ENCODE results near the gene FAM32A. TPM values are rescaled to one million over a fixed set of nuclear protein-coding genes. Genes with fewer than 3 reads are reported as not detected.

The FAM32A gene
- total and polyA plus RNA-seq, 2 donors (not counting 1 experiment from before 2014, with no cell fraction given): 53.4 to 62.0 TPM

DNA sequence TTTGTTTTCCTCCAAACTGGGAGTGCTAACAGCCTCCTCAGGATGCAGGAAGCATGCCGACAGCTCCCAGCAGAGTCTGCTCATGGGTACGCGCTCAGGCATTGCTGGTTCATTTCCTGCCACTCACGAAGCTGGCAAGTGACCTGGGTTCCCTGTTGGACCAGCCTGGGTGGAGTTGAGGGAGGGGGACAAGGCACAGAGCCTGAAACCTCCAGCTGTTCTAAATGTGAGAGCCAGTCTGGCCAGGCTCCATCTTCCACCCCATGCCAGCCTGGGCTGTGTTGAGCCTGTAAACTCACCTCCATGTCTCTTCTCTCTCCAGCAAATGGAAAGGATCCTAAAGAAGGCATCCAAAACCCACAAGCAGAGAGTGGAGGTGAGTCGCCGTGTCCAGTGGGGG lies 5.0 kb downstream of the FAM32A start:
- no peaks in the 10 kb centered on the region for H3K27me3 Mint-ChIP-seq
- ChIA-PET POLR2A (no interaction called here), CTCF (interaction anchor here (0.6 to 0.8 kb wide), 3 partner anchors 28 to 73 kb away, joined by 3 to 4 read pairs (median 3); no protein-coding TSS in a partner anchor)
- H3K27ac ChIP-seq (ENCODE audit: low read length in 2 of 2): no peak overlapping the region
- no peak overlapping the region for H3K4me2 ChIP-seq (replicated peaks; ENCODE audit: low read depth, low read length, poor library complexity, severe bottlenecking)
- peaks cover 53% of the 10 kb centered on the region for H3K79me2 ChIP-seq (ENCODE audit: control insufficient read depth, insufficient read depth, low read length)
- no peaks in the 10 kb centered on the region for H3K9me3 ChIP-seq (ENCODE audit: control extremely low read depth in 1 of 3, control insufficient read depth in 2 of 3, insufficient read depth in 1 of 3, low read length in 2 of 3)
- H3K27ac Mint-ChIP-seq: no peak overlapping the region
- ATAC-seq (ENCODE audit: low read depth) (no peak), DNase-seq (no peak)
- H3K36me3 ChIP-seq (replicated peaks in 1 of 2; ENCODE audit: control extremely low read depth in 1 of 2, control insufficient read depth in 1 of 2, extremely low read depth in 1 of 2, insufficient read depth in 2 of 2, low read length in 1 of 2): peaks cover 14 to 47% of the 10 kb centered on the region in 2 experiments
- WGBS (ENCODE audit: insufficient coverage): 87% methylated on average over 6 of the region's 6 CpGs
- peaks cover 37% of the 10 kb centered on the region for H4K20me1 ChIP-seq (ENCODE audit: control insufficient read depth, insufficient read depth, low read length, poor library complexity, severe bottlenecking)
- no peaks in the 10 kb centered on the region for H3K27me3 ChIP-seq (replicated peaks in 1 of 4; ENCODE audit: control extremely low read depth in 1 of 4, control insufficient read depth in 3 of 4, insufficient read depth in 4 of 4, low read length in 3 of 4)
- no peak overlapping the region for H3K9ac ChIP-seq (ENCODE audit: low read length)
- no peaks in the 10 kb centered on the region for H3K9me3 Mint-ChIP-seq (ENCODE audit: insufficient read depth)
- H3K4me3 ChIP-seq (ENCODE audit: control extremely low read depth in 1 of 5, extremely low read depth in 1 of 5, insufficient read depth in 1 of 5, low read depth in 2 of 5, low read length in 4 of 5): no peak overlapping the region
- H2AFZ ChIP-seq (ENCODE audit: insufficient read depth, low read depth, low read length, poor library complexity, severe bottlenecking): no peak overlapping the region
- TF ChIP-seq, protein P1, sequence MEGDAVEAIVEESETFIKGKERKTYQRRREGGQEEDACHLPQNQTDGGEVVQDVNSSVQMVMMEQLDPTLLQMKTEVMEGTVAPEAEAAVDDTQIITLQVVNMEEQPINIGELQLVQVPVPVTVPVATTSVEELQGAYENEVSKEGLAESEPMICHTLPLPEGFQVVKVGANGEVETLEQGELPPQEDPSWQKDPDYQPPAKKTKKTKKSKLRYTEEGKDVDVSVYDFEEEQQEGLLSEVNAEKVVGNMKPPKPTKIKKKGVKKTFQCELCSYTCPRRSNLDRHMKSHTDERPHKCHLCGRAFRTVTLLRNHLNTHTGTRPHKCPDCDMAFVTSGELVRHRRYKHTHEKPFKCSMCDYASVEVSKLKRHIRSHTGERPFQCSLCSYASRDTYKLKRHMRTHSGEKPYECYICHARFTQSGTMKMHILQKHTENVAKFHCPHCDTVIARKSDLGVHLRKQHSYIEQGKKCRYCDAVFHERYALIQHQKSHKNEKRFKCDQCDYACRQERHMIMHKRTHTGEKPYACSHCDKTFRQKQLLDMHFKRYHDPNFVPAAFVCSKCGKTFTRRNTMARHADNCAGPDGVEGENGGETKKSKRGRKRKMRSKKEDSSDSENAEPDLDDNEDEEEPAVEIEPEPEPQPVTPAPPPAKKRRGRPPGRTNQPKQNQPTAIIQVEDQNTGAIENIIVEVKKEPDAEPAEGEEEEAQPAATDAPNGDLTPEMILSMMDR (IDR thresholded peaks at IDR 0.05): no peak
- no peak for TF ChIP-seq EZH2 (IDR thresholded peaks at IDR 0.05; ENCODE audit: borderline replicate concordance, insufficient read depth, low read depth, low read length, poor library complexity, severe bottlenecking)
- H3K4me3 Mint-ChIP-seq: no peak overlapping the region
- H3K4me1 Mint-ChIP-seq: peaks cover 24% of the 10 kb centered on the region
- peaks cover 10 to 17% of the 10 kb centered on the region in 2 donors for H3K4me1 ChIP-seq (ENCODE audit: control insufficient read depth in 2 of 2, insufficient read depth in 2 of 2, low read length in 2 of 2)
- intact Hi-C loops (cut with micrococcal nuclease): no loop called here

DNA sequence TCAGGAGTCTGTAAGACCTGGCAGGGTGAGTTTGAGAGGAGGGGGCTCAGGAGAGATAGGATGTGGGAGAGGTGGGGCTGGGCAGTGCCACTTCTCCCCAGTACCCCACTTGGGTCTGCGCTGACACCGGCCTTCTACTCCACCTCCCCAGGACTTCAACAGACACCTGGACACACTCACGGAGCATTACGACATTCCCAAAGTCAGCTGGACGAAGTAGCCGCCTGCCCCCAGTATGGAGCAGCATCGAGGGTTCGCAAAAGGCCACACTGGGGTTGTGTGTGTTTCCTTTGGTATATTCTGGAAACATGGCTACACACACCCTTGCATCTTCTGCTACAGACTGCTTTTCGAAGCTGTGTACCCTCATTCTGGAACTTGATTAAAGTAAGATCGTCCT lies 5.5 kb downstream of the FAM32A start:
- DNase-seq (no peak), ATAC-seq (ENCODE audit: low read depth) (no peak)
- H3K27ac Mint-ChIP-seq: no peak overlapping the region
- 100% methylated on average over 3 of the region's 10 CpGs for WGBS (ENCODE audit: insufficient coverage)
- peaks cover 21% of the 10 kb centered on the region for H3K4me1 Mint-ChIP-seq
- no peak for TF ChIP-seq EZH2 (IDR thresholded peaks at IDR 0.05; ENCODE audit: borderline replicate concordance, insufficient read depth, low read depth, low read length, poor library complexity, severe bottlenecking)
- TF ChIP-seq, protein P1 (IDR thresholded peaks at IDR 0.05): no peak
- H3K4me3 Mint-ChIP-seq: no peak overlapping the region
- ChIA-PET POLR2A (no interaction called here), CTCF (interaction anchor here (0.6 to 1.0 kb wide), 3 partner anchors 29 to 209 kb away, joined by 3 to 4 read pairs (median 3); no protein-coding TSS in a partner anchor)
- H3K79me2 ChIP-seq (ENCODE audit: control insufficient read depth, insufficient read depth, low read length): peaks cover 49% of the 10 kb centered on the region
- H3K4me2 ChIP-seq (replicated peaks; ENCODE audit: low read depth, low read length, poor library complexity, severe bottlenecking): no peak overlapping the region
- H3K36me3 ChIP-seq (replicated peaks in 1 of 2; ENCODE audit: control extremely low read depth in 1 of 2, control insufficient read depth in 1 of 2, extremely low read depth in 1 of 2, insufficient read depth in 2 of 2, low read length in 1 of 2): peaks cover 14 to 47% of the 10 kb centered on the region in 2 experiments
- no peak overlapping the region for H2AFZ ChIP-seq (ENCODE audit: insufficient read depth, low read depth, low read length, poor library complexity, severe bottlenecking)
- H3K27ac ChIP-seq (ENCODE audit: low read length in 2 of 2): no peak overlapping the region
- no peaks in the 10 kb centered on the region for H3K9me3 Mint-ChIP-seq (ENCODE audit: insufficient read depth)
- H3K4me1 ChIP-seq (ENCODE audit: control insufficient read depth in 2 of 2, insufficient read depth in 2 of 2, low read length in 2 of 2): peaks cover 10 to 17% of the 10 kb centered on the region in 2 donors
- H3K27me3 ChIP-seq (replicated peaks in 1 of 4; ENCODE audit: control extremely low read depth in 1 of 4, control insufficient read depth in 3 of 4, insufficient read depth in 4 of 4, low read length in 3 of 4): no peaks in the 10 kb centered on the region
- H3K27me3 Mint-ChIP-seq: no peaks in the 10 kb centered on the region
- peaks cover 37% of the 10 kb centered on the region for H4K20me1 ChIP-seq (ENCODE audit: control insufficient read depth, insufficient read depth, low read length, poor library complexity, severe bottlenecking)
- no peaks in the 10 kb centered on the region for H3K9me3 ChIP-seq (ENCODE audit: control extremely low read depth in 1 of 3, control insufficient read depth in 2 of 3, insufficient read depth in 1 of 3, low read length in 2 of 3)
- H3K9ac ChIP-seq (ENCODE audit: low read length): no peak overlapping the region
- no peak overlapping the region for H3K4me3 ChIP-seq (ENCODE audit: control extremely low read depth in 1 of 5, extremely low read depth in 1 of 5, insufficient read depth in 1 of 5, low read depth in 2 of 5, low read length in 4 of 5)
- intact Hi-C loops (cut with micrococcal nuclease): no loop called here
